ENCODE results near the gene EPB41. TPM values are rescaled to one million over a fixed set of nuclear protein-coding genes. Genes with fewer than 3 reads are reported as not detected.
A peak's percentile ranks its signal among the peaks of the same experiment; 100 is the strongest.

Gene EPB41
- total and polyA plus RNA-seq, 2 donors from 2014 or later, result 9.9 to 38.8 TPM

DNA sequence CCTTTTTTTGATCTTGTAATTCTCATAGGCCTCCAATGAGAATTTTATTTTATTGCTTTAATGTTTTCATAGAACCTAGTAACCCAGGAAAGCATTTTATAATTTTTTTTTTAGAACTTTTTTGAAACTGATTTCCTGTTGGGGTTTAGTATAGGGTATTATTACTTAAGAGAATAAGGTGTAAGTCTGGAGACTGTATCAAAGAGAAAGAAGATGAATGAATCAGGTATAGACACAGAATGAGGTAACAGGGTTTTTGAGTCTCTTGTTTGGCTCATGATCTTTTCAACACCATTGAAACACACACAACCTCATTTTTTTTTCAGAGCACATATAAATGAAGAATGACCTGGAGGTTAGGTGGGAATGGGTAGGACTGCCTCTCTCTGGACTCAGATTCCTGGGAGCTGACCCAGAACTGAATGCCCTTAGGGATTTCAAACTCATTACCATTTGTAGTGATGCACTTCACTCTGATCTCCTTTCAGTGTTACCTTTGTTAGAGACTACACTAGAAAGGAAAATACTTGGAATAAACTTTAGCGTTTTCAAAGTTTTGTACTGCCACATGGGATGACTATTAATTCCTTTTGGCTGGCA lies 51.0 kb downstream of the EPB41 start:
- H3K36me3 ChIP-seq (ENCODE audit: control insufficient read depth in 2 of 3, insufficient read depth in 3 of 3, low read length in 3 of 3), result no peaks in the 10 kb centered on the region

DNA sequence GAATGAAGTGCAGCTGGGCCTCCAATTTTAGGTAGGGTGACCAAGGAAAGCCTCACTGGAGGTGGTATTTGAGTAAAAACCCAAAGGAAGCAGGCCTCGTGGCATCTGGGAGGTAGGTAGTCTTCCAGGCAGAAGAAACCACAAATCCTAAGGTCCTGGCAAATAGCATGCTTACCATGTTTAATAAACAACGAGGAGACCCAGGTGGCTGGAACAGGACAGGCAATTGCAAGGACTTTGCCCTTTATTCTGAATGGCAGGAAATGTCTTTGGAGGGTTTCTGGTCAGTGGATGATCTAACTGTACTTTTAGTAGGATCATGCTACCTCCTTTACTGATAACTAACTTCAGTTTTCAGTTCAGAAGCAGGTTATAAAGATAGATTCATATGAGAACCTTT lies 52.2 kb downstream of the EPB41 start:
- Histone ChIP-seq H3K4me1 (ENCODE audit: control insufficient read depth in 2 of 3, insufficient read depth in 2 of 3, low read depth in 1 of 3, low read length in 3 of 3) (peaks cover 0 to 2% (median 0%) of the 10 kb centered on the region in 3 donors), H3K27me3 (ENCODE audit: control insufficient read depth, insufficient read depth, low read length) (no peaks in the 10 kb centered on the region), H3K4me3 (ENCODE audit: low read length in 3 of 3) (no peak overlapping the region), H3K9me3 (ENCODE audit: control insufficient read depth in 2 of 3, insufficient read depth in 1 of 3, low read length in 3 of 3) (no peaks in the 10 kb centered on the region), H3K36me3 (ENCODE audit: control insufficient read depth in 2 of 3, insufficient read depth in 3 of 3, low read length in 3 of 3) (no peaks in the 10 kb centered on the region), H3K9ac (ENCODE audit: low read length in 3 of 3) (no peak overlapping the region), H3K27ac (ENCODE audit: low read depth in 2 of 2, low read length in 2 of 2) (no peak overlapping the region)
- intact Hi-C loops (cut with DNase I), result no loop called here
- FAIRE-seq (no peak), DNase-seq (no peak)
- TF ChIP-seq, protein P1, sequence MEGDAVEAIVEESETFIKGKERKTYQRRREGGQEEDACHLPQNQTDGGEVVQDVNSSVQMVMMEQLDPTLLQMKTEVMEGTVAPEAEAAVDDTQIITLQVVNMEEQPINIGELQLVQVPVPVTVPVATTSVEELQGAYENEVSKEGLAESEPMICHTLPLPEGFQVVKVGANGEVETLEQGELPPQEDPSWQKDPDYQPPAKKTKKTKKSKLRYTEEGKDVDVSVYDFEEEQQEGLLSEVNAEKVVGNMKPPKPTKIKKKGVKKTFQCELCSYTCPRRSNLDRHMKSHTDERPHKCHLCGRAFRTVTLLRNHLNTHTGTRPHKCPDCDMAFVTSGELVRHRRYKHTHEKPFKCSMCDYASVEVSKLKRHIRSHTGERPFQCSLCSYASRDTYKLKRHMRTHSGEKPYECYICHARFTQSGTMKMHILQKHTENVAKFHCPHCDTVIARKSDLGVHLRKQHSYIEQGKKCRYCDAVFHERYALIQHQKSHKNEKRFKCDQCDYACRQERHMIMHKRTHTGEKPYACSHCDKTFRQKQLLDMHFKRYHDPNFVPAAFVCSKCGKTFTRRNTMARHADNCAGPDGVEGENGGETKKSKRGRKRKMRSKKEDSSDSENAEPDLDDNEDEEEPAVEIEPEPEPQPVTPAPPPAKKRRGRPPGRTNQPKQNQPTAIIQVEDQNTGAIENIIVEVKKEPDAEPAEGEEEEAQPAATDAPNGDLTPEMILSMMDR (IDR thresholded peaks at IDR 0.05; ENCODE audit: borderline replicate concordance, extremely low read depth, insufficient read depth), result no peak

More for the DNA sequence above, 51.0 kb downstream of the EPB41 start:
- no peak for FAIRE-seq
- H3K4me3 ChIP-seq (ENCODE audit: low read length in 3 of 3), result no peak overlapping the region
- TF ChIP-seq, protein P1 (IDR thresholded peaks at IDR 0.05; ENCODE audit: borderline replicate concordance, extremely low read depth, insufficient read depth), result no peak
- DNase-seq, result peak in 2 of 5 donors; percentile 46 to 47
- no peaks in the 10 kb centered on the region for H3K27me3 ChIP-seq (ENCODE audit: control insufficient read depth, insufficient read depth, low read length)
- peaks cover 0 to 2% (median 0%) of the 10 kb centered on the region in 3 donors for H3K4me1 ChIP-seq (ENCODE audit: control insufficient read depth in 2 of 3, insufficient read depth in 2 of 3, low read depth in 1 of 3, low read length in 3 of 3)
- intact Hi-C loops (cut with DNase I), result no loop called here
- H3K9ac ChIP-seq (ENCODE audit: low read length in 3 of 3), result no peak overlapping the region
- H3K27ac ChIP-seq (ENCODE audit: low read depth in 2 of 2, low read length in 2 of 2), result peak overlapping the region; percentile 14 to 23
- H3K9me3 ChIP-seq (ENCODE audit: control insufficient read depth in 2 of 3, insufficient read depth in 1 of 3, low read length in 3 of 3), result no peaks in the 10 kb centered on the region

DNA sequence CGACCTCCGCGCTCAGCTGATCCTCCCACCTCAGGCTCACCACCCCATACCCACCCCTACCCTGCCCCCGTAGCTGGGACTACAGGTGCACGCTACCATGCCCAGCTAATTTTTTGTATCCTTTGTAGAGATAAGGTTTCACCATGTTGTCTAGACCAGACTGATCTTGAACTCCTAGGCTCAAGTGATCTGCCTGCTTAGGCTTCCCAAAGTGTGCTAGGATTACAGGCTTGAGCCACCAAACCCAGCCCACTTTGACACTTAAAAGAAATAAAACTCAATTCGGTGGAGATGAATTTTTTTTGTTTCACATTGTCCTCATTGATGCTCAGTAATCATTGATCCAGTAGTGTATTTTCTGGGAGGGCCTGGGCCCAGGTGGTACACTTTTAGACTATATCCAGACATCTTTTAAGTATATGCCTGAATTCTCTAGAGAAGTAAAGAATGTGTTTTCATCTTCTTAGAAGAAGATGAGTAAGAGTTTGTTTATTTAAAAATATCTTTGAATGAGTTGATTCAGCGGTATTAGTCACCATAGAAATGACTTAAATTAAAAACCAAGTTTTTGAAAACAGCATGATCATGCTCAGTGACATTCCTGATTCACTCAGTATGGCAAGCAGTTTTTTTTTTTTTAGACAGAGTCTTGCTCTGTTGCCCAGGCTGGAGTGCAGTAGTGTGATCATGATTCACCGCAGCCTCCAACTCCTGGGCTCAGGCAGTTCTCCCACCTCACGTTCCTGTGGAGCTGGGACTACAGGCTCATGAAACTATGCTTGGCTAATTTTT lies 57.8 kb downstream of the EPB41 start:
- Histone ChIP-seq H3K9ac (ENCODE audit: low read length in 3 of 3) (no peak overlapping the region), H3K27ac (ENCODE audit: low read depth in 2 of 2, low read length in 2 of 2) (no peak overlapping the region), H3K27me3 (ENCODE audit: control insufficient read depth, insufficient read depth, low read length) (no peaks in the 10 kb centered on the region), H3K9me3 (ENCODE audit: control insufficient read depth in 2 of 3, insufficient read depth in 1 of 3, low read length in 3 of 3) (no peaks in the 10 kb centered on the region), H3K36me3 (ENCODE audit: control insufficient read depth in 2 of 3, insufficient read depth in 3 of 3, low read length in 3 of 3) (no peaks in the 10 kb centered on the region), H3K4me1 (ENCODE audit: control insufficient read depth in 2 of 3, insufficient read depth in 2 of 3, low read depth in 1 of 3, low read length in 3 of 3) (no peaks in the 10 kb centered on the region), H3K4me3 (ENCODE audit: low read length in 3 of 3) (no peak overlapping the region)
- FAIRE-seq, result no peak
- intact Hi-C loops (cut with DNase I), result no loop called here
- TF ChIP-seq, protein P1 (IDR thresholded peaks at IDR 0.05; ENCODE audit: borderline replicate concordance, extremely low read depth, insufficient read depth), result no peak
- peak in 4 of 5 donors; percentile 34 to 49 (median 42) for DNase-seq
